NCI-H2081 treated with DMSO at 0.1 percent for 48 hours (cell line): ENCODE data around the gene SLMAP.

Source experiments
- DNase-seq: peaks from one replicate; lab custom pipeline; 2025; lab: John Stamatoyannopoulos, UW

Gene SLMAP

GRCh38 chr3:57893668-57894067 lies 137.6 kb downstream of the SLMAP start:
- DNase-seq, result no peak

GRCh38 chr3:57896031-57896430 lies 139.9 kb downstream of the SLMAP start:
- no peak for DNase-seq

GRCh38 chr3:57896691-57897090 lies 140.6 kb downstream of the SLMAP start:
- no peak for DNase-seq

GRCh38 chr3:57900786-57901185 lies 144.7 kb downstream of the SLMAP start:
- DNase-seq, result no peak

- DNase-seq, result no peak
These were observed 147.2 kb downstream of the SLMAP start for GRCh38 chr3:57903124-57903890.

GRCh38 chr3:57910990-57911389 lies 154.9 kb downstream of the SLMAP start:
- no peak for DNase-seq

GRCh38 chr3:57911593-57911992 lies 155.5 kb downstream of the SLMAP start:
- no peak for DNase-seq

GRCh38 chr3:57917601-57918000 lies 161.5 kb downstream of the SLMAP start:
- no peak for DNase-seq

- no peak for DNase-seq
These were observed 162.2 kb downstream of the SLMAP start for GRCh38 chr3:57918123-57918837.

- no peak for DNase-seq
These were observed 163.9 kb downstream of the SLMAP start for GRCh38 chr3:57919987-57920386.

- no peak for DNase-seq
These were observed 167.0 kb downstream of the SLMAP start for GRCh38 chr3:57923101-57923500.

- DNase-seq, result no peak
These were observed 167.6 kb downstream of the SLMAP start for GRCh38 chr3:57923752-57924151.

GRCh38 chr3:57927166-57927565 lies 171.1 kb downstream of the SLMAP start:
- no peak for DNase-seq

GRCh38 chr3:57927916-57928315 lies 171.8 kb downstream of the SLMAP start:
- DNase-seq, result no peak

- DNase-seq, result no peak
These were observed 172.4 kb downstream of the SLMAP start for GRCh38 chr3:57928511-57928910.

- DNase-seq, result no peak
These were observed 173.9 kb downstream of the SLMAP start for GRCh38 chr3:57929988-57930387.

- no peak for DNase-seq
These were observed 177.5 kb downstream of the SLMAP start for GRCh38 chr3:57933602-57934001.

GRCh38 chr3:57934373-57934772 lies 178.3 kb downstream of the SLMAP start:
- no peak for DNase-seq

- no peak for DNase-seq
These were observed 179.4 kb downstream of the SLMAP start for GRCh38 chr3:57935539-57935938.

- no peak for DNase-seq
These were observed 181.0 kb downstream of the SLMAP start for GRCh38 chr3:57937092-57937491.

GRCh38 chr3:57939775-57940174 lies 183.7 kb downstream of the SLMAP start:
- no peak for DNase-seq

GRCh38 chr3:57942388-57942787 lies 186.3 kb downstream of the SLMAP start:
- no peak for DNase-seq

- no peak for DNase-seq
These were observed 186.8 kb downstream of the SLMAP start for GRCh38 chr3:57942872-57943283.
